ENCODE results near the gene FMN2.

Gene FMN2

DNA sequence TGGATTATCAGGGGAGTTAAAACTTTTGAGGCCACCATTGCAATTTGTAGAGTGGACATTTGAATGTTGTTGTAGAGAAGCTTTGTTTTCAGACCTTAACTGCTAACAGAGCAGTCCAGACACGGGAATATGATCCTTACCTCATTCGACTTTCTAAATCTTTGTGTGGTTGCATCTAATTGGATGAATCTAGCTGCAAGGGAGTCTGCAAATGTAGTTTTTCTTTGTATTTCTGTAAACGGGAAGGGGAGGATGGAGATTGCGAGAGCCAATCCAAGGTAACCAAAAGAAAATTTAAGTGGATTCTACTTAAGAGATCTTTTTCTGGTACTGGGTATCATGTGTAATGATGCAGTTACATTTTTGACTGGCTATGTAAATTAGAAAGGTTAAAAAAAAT lies 110.2 kb downstream of the FMN2 start:
- DNase-seq = no peak

DNA sequence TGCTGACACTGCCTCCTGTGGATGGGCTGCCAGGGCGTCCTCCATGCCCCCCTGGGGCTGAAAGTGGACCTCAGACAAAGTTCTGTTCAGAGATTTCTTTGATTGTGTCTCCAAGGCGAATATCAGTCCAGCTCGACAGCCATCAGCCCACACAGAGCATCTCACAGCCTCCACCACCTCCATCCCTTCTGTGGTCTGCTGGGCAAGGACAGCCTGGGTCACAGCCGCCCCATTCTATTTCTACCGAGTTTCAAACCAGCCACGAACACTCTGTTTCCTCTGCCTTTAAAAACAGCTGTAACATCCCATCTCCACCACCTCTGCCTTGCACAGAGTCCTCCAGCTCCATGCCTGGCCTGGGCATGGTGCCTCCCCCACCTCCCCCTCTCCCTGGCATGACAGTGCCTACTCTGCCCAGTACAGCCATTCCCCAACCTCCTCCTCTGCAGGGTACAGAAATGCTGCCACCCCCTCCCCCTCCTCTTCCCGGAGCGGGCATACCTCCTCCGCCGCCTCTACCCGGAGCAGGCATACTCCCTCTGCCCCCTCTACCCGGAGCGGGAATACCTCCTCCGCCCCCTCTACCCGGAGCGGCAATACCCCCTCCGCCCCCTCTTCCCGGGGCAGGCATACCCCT lies 115.5 kb downstream of the FMN2 start:
- no peak for DNase-seq

DNA sequence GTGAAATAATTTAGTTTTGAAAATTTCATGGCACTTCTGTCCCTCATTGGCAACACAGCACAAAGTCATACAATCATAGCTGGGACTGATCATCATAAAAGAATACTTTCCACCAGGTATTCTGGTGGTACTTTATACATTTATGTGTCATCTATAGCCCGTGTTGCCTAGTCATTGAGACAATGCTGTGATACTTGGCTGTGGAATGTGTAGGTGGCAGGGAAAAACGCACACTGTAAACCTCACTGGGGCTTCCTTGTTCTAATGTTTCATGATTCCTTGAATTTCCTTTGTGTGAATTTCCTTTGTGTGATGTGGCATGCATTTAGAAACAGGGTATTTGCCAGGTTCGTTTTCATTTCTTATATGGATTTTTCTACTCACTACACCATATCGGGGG lies 118.3 kb downstream of the FMN2 start:
- no peak for DNase-seq

DNA sequence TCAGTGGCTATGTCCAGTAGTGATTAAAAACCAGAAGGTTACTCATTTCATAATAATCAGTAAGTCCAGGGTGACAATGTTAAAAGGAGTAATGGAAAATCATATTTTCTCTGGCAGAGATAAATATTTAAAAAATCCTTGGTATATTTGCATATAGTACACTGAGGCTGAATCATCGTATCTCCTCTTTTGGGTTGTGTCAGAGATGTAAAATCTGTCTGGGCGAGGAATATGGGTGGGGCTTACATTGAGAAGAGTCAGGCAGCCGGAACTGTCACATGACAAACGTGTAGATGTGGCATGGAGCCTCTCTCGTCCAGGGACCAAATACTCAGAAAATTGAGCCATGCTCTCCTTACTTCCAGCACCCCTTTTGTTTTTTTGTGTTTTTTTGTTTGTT lies 120.9 kb downstream of the FMN2 start:
- DNase-seq = no peak

DNA sequence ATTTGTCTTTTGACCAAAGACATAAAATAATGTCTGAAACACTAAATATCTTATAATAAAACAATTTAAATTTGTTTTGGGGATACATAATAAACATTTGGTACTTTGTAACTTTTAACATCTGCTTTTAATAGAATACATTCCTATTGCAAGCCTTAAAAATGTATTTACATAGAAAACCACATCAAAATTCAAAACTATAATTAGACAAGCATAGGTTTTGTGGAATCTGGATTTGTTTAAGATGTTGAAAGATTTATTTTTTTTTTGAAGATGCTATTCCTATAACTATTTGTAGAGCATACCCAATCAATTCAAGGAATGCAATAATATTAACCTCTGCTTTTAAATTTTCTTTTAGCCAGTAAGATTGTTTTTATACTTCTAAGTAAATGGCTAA lies 125.7 kb downstream of the FMN2 start:
- DNase-seq = no peak

DNA sequence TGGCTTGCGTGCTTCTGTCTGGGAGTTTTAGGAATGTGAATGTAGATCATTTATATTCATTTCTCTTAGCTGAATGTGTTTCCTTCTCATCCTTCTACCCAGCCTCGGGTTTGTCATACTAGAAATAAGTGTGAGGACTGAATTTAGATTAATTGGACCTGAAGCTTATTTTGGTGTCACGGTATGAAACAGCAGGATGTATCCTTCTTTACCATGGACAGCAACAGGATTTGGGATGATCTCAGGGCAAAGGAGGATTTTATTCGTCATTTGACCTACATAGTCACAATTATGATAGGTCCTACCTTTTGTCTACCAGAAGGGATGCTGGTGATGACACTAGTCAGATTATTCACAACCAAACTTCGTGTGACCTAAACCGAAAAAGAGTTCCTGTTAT lies 127.4 kb downstream of the FMN2 start:
- no peak for DNase-seq

DNA sequence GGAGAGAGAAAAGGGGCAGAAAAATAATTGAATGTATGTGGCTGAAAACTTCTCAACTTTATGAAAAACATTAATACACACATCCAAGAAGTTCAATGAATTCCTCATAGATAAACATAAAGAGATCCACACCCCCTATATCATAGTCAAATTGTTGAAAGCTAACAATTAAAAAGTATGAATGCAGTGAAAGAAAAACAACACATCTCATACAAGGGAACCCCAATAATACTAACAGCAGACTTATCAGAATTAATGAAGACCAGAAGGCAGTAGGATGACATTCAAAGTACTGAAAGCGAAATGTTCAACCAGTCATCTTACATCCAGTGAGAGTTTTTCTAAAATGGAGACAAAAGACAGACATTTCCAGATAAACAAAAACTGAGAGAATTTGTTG lies 134.4 kb downstream of the FMN2 start:
- DNase-seq = no peak

DNA sequence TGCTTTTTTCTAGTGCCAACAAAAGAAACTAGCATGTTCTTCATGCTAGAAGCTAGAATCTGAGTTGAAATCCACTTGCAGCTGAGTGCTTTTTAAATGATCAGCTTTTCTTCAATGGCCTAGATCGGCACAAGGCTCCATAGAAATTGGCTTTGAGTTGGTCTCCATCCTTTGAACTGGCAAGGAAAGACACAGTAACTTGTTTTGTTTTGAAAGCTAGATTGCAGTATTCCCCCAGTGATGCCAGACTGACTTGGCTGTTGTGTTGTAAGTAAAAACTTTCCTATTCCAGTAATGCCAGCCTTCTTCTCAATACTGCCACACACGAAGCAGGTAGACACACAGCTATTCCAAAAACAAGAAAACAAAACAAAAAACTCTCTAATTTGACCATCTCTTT lies 139.1 kb downstream of the FMN2 start:
- no peak for DNase-seq

DNA sequence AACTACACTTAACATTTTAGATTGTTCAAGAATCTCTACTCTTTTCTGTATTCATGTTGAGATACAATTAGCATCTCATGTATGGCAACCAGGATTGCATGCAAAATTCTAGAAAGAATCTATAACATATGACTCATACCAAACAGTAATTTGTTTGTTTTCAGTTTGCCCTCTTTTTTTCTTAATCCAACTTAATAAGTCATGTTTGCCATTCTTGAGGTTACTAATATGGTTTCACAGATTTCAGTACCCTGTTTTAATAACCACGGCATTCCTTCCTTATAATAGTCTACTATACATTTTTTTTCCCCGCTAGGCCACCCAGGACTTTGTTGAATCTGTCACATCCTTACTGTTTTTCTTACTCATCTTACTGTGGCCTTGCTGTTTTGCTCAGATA lies 140.8 kb downstream of the FMN2 start:
- no peak for DNase-seq

DNA sequence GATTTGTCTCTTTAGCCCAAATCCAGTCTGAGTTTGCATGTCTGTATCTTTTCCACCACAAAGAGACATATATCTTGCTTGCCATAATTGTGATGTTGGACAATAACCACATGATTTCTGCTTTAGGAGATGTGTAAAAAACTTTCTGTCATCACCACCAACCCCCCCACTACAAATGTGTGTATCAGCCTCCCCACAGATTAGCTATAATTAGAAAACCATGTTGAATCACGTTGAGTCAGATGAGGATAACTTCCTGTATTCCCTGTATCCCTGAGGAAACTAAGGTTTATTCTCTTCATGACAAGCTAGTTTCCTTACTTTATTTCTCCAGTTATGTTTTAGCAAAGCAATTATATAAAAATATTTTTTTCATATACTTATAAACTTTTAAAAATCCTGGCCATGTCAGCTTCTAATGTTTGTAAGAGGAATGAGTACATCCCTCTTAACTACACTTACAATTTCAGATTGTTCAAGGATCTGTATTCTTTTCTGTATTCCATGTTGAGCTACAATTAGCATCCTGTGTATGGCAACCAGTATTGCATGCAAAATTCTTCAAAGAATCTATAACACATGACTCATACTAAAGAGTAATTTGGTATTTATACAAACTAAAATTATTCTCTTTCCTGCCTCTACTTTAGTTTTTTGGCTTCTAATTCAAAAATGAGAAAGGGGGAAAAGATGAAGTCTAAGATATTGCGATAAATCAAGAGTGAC lies 143.0 kb downstream of the FMN2 start:
- no peak for DNase-seq

DNA sequence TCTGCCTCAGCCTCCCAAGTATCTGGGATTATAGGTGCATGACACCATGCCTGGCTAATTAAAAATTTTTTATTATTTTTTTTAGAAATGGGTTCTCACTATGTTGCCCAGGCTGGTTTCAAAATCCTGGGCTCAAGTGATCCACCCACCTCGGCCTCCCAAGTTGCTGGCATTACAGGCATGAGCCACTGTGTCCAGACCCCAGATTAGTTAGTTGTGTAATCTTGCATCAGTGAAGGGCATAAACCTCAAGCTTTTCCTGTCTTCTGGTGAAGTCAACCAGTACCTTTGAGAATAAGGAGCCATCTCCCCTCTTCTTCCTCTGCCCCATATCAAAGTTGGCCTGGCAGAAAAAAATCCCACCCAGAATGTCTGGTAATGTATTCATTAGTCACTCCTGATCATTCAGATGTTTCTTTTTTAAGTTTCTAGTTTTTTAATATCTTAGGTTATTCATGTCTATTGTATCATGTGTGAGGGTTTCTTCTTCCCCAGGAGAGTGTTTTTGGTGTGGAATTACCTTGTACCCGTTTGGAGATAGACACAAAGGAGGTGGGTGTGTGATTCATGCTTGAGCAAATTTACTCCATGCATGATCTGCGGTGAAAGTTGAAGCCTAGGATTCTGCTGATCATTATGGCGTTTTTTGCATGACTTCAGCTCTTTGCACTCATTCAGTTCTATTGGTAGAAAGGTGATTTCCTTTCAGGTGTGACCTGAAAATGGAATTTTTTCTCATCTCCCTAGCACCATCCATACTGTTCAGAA lies 144.0 kb downstream of the FMN2 start:
- no peak for DNase-seq

DNA sequence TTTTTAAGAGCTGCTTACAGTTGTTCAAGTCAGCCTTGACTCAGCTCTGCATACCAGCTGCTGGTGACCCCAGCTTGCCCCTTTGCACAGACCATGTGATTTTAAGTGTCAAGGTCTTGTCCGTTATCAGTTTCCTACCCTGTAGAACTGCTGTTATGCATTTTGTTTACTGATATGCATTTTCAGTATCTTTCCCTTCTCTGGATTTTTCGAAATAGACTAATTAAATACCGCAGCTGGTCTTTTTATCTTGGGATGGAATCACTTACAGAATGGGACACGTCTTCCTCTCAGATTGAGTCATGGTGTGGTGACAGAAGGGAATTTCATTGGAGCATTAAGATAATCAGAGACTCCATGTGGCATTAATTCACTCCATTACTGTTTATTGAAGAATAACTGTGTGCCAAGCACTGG lies 145.6 kb downstream of the FMN2 start:
- DNase-seq = no peak

DNA sequence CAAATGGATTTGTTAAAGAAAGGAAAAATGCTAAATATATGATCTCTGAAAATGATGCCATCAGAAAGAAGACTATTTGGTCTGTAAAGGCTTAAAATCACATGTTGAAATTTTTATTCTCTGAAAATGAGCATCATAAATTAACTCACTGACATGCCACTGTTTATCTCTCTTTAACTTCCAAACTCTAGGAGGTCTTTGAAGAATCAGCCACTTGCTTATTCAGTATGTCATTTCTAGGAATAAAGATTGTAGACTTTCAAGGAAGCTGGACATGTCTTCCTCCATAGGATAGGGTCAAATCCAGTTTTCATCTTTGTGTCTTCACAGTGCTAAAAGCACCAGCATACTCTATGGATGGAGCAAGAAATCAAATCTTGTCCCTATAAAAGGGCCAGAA lies 147.6 kb downstream of the FMN2 start:
- DNase-seq = no peak

DNA sequence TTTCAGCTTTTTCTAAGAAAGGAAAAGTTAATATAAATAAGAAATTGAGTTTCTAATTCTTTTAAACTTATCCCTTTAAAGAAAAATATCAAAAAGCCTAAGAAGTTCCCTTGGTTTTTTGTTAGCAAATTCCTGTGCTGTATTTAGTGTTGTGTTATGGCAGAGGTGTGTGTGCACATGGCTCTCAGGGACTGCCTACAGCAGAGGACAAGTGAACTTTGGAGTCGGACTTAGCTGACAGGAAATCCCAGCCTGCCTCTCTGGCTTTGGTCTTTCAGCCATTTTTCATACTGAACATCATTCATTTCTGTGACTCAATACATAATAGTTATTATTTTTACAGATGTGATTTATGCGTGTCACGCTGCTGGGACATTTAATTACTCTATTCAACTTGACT lies 149.6 kb downstream of the FMN2 start:
- DNase-seq = no peak

DNA sequence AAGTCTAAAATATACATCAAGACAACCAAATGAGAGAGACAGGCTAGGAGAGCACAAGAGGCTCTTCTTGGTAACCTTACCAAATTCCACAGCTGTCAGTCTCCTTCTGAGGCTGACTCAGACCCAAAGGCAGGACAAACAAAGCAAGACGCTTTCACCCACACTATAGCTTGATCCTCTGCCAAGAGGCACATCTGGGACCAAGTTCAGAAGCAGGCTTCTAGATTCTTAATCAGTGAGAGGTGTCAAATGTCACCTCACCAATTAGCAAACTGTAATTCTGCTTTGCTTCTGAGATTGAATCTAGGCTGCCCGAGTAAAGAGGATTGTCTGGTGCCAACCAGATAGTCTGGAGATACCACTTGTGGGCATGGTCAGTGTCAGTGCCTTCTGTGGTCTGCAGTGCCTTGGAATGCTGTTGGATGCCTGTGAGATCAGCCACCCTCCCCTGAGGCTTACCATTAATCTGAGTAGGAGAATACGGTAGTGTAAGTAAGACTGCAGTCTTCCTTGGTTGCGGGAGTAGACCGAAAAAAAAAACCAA lies 151.0 kb downstream of the FMN2 start:
- DNase-seq = no peak

DNA sequence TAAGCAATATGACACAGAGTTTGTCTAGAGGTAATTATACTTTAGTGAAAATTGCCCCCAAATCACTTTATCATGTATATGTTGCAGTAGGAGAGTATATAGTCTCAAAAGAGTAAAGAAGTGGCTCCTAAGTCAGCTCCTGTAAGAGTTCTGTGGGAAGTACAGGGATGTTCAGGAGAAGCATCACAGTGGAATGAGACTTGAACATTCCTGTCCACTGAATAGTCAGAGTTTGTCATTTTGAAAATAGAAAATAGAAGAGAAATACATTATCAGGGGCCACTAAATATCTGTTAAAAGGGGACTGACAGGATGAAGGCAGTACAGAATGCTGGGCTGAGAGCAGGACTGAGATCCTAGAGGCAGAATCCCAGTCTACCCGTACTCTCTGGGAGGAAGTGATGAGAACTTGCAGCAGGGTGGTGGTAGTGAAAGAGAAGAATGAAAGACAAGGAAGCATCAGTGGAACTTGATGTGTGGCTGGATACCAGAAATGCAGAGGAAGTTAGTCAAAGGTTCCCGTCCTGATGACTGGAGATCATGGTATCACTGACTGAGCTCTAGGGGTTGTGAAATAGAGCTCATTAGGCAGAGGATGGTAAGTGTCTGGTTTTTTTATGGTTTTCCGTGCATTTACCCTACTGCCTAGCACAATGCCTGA lies 153.4 kb downstream of the FMN2 start:
- no peak for DNase-seq

DNA sequence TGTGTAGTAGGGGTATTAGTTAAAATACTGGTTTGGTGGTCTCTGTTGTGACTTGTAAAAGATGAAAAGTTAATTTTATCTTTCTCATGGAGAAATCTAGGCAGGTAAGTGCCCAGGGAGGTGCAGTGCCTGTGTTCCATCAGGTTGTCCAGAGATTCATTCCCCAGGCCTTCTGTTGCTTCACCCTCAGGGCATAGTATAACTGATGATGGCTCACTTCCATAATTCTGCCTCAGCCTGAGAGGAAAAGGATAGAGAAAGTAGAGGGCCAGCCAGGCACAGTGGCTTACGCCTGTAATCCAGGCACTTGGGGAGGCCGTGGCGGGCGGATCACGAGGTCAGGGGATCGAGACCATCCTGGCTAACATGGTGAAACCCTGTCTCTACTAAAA lies 153.9 kb downstream of the FMN2 start:
- no peak for DNase-seq

DNA sequence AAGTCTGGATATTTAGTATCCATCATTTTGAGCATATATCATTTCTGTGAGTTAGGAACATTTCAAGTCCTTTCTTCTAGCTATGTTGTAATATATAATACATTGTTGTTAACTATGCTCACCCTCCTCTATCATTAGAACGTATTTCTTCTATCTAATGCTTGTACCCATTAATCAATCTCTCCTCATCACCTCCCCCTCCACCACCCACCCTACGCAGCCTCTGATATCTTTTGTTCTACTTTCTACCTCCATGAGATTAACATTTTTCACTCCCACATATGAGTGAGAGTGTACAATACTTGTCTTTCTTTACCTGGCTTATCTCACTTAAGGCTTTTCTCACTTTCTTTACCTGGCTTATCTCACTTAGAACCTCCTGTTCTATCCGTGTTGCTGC lies 156.2 kb downstream of the FMN2 start:
- no peak for DNase-seq

DNA sequence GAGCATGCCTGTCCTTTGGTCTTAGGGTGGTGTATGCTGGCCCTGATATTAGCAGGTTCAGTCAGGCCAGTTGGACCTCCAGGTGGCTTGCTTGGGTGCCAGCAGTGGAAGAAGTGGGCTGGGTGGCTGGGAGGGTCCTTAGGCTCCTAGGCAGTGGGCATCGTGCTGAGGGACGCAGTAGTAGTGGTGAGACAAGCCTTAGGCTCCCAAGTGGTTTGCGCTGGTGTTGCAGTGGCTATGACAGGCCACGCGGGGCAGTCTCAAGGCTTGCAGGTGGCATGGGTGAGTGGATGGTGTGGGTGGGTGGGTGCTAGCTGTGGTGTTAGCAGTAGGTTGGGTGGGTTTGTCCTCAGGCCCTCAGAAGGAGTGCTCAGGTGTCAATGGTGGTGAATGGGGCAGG lies 162.3 kb downstream of the FMN2 start:
- DNase-seq = no peak

DNA sequence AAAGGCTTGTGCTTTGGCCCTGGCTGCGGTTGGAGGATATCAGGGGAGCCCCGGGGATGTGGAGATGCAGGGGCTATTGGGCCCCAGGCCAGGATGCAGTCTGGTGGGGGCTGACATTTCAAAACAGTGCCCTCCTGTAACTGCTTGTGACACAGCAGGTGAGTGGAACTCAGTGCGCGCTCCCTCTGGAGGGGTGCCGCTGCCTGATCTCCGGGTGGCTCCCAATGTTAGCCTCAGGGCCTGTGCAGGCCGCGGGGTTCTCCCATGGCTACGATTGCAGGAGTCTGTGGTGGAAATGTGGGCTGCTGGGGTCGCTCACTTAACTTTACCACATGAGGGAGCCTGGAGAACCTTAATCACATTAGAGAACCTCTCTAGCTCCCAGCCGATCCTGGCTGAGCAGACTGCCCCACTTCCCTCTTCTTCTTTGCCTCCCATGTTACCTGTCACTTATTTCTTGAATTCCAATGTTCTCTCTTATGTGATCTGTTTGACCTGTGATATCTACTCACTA lies 163.2 kb downstream of the FMN2 start:
- no peak for DNase-seq

DNA sequence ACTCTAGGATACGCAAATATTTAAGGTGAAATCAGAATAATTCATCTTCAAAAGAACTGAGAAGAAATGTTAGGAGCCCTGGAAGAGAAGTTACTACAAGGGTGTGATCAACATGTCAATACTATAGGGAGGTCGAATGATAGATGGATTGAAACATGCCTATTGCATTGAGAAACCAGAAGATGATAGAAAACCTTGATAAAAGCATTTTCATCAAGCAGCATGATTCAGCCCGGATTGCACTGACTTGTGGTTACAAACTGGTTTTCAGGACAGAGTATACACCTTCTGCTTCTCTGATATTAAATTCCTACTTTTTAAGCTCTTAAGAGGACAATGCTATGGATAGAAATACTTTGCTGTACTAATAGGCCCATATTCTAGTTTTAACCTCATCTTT lies 164.2 kb downstream of the FMN2 start:
- no peak for DNase-seq

DNA sequence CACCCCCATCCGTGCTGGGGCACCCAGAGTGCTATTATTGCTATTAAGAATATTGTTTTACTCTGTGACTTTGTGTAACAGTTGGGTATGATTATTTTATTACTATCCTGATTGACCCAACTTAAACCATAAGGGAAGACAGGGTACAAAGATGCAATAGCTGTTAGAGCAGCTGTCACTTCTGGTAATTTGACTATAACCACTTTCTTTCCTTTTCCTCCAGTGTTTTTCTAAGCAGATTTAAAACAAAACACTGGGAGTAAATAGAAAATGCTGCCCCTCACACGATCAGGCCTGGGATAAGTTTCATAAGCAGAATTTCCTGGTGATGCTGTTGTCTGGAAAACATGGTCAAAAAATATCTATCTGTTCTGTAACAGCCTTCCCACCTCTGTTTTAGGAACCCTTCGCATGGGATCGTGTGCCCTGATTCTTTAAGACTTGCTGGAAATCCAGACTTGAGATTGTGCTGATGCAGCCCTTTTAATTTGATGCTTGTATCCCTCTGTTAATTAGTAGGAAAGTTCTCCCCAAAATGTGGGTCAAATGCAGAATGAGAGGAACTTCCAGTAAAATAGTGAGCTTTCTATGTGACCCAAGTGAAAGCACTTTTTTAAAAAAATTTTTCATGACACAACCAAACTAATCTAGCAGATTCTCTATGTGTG lies 165.3 kb downstream of the FMN2 start:
- DNase-seq = no peak

DNA sequence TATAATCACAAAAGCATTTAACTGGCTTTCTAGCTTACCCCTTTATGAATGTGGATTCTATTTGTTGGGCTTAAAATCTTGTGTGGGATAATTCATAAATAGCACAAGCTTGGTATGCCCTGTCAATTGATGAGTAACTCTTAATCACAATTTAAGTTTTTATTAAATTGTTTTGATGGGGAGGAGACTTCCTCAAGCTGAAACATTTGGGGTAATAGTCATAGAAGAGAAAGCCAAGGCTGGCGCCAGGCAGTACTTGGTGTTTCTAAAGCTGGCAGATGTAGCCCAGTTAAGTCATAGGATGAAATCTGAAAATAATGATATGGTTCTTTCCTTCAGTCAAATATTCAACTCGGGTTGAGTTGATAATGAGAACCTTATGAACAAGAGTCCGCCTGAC lies 167.2 kb downstream of the FMN2 start:
- DNase-seq = no peak
